HG03378 (cell line): ENCODE results near the gene IMMP2L.
A peak's percentile ranks its signal among the peaks of the same experiment; 100 is the strongest.

Source experiments
- ATAC-seq: cut with Tn5 transposase; IDR thresholded peaks from one replicate; pipeline ENCODE4 v1.9.1; 2021; ENCODE audit warnings: mild to moderate bottlenecking, moderate library complexity; ENCODE audit not compliant: unreplicated experiment

IMMP2L gene

DNA sequence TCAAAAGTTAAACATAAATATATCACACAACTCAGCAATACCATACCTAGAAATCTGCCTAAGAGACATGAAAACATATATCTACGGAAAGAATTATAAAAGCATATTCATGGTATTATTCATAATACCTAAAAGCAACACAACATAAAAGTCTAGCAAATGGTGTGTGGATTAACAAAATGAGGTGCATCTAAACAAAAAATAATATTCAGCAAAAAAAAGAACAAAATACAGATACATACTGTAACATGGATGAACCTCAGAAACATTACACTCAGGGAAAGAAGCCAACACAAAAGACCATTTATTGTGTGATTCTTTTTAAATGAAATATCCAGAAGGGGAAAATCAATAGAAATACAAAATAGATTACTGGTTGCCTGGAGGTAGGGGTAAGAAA, 155.0 kb downstream of the IMMP2L start:
- no peak for ATAC-seq

DNA sequence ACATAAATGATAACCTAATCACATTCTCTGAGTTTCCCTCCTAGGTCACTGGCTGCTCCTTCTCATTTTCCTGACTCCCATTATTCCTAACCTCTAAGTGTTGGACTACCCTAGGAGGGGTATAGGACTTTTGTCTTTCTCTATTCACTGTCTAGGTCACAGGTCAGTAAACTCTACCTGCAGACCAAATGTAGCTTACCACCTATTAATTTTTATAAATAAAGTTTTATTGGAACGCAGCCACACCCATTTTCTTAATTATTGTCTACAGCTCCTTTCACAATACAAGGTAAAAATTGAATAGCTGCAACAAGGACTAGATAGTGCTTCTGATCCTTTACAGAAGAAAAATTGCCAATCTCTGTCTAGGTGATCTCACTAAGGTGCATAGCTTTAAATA, 156.7 kb downstream of the IMMP2L start:
- ATAC-seq = no peak

GRCh38 chr7:111401516-111401915, 160.8 kb downstream of the IMMP2L start:
- ATAC-seq = no peak

GRCh38 chr7:111400088-111400487, 162.2 kb downstream of the IMMP2L start:
- ATAC-seq = no peak

DNA sequence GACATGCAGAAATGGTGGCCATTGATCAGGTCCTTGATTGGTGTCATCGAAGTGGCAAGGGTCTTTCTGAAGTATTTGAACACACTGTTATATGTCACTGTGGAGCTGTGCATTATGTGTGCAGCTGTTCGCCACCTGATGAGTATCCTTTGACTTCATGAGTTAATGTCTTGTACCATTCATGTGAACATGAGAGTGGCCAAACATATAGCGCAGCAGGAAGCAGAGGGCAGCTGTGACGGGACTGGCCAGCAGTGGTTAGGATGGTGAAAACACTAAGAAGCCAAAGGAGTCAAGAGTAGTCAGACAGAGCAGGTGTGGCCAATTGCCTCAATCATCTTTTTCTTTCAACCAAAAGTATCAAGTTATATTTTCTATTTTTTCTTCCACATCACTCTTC, 167.4 kb downstream of the IMMP2L start:
- no peak for ATAC-seq

- ATAC-seq = no peak
Measured at GRCh38 chr7:111393011-111393754, 169.1 kb downstream of the IMMP2L start.

DNA sequence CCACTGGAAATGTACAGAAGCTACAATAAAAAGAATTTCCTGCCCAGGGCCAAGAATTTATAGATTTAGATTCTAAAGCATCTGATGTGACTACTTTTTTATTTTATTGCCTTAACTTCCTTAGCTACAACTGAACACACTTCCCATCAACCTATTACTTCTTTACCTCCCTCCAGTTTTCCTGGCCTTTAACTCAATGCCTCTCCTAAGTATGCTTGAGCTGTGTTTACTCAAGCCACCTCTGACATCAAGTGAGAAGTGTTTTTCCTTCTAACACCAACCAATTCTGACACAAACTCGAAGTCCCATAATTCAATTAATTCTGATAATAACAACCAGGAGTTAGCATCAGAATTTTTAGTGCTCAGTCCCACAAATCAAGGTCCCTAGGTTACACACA, 170.0 kb downstream of the IMMP2L start:
- no peak for ATAC-seq

- no peak for ATAC-seq
Measured at GRCh38 chr7:111390000-111390399, 172.3 kb downstream of the IMMP2L start.

- peak; percentile 96 for ATAC-seq
Measured at GRCh38 chr7:111388912-111389311, 173.4 kb downstream of the IMMP2L start.

- ATAC-seq = no peak
Measured at GRCh38 chr7:111388016-111388415, 174.3 kb downstream of the IMMP2L start.

DNA sequence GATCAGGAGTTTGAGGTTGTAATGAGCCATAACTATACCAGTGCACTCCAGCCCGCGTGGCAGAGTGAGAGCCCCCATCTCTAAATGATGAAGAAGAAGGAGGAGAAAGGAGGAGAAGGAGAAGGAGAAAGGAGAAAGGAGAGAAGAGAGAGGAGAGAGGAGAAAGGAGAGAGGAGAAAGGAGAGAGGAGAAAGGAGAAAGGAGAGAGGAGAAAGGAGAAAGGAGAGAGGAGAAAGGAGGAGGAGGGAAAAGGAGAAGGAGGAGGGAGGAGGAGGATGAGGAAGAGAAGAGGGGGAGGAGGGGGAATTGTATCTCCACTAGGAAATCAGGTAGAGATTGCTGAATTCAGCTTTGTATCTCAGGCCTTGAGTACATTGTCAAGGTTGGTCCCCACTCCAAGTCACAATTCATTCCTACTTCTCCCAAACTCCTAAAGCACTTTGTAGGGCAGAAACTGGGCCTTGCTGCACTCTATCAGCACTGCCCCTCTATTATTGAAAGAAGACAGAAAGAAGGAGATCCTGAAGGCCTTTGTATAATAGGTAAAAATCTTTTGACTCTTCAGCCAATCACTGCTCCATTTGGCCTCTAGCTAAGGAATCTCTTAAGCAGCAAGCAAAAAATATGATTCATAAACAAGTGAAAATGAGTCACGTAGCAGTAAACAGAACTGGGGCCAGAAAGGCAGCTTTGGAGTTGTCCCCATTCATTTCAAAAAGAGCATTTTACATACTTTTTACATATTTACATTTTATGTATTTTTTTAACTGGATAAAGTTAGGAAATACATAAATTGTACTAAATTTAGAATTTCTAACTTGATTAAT, 178.0 kb downstream of the IMMP2L start:
- ATAC-seq = no peak

GRCh38 chr7:111383133-111383532, 179.2 kb downstream of the IMMP2L start:
- no peak for ATAC-seq

DNA sequence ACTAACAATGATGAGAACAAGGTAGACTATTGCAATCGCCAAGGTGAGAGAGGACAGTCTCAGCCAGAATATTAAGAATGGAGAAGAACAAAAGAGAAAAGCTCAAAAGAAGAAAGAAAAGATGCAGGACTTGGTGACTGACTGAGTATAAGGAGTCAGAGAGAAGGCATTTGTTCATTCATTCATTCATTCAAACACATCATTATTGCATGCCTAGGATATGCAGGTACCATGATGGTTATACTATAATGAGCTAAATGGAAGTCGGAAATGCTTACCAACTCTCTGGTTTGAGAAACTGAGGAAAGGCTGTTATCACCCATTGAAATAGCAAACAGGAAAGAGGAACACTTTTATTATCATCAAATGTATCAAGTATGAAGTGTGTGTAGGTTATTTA, 180.7 kb downstream of the IMMP2L start:
- ATAC-seq = no peak

DNA sequence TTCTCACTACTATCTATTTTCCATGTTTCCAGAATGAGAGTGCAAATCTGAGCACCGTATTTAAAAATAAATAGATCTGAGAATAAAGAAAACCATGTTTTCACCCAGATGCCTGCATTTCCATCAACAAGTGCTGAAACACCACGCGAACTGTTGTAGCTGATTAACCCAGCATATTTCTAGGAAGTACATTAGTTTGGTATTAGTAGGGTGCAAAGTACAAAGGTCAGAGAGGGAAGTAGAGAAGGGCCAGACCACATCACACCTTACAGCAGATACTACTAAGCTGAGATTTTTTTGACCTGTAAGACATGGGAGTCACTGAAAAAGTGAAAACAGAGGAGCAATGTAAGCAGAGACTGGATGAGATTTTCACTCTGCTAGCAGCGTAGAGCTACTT, 181.3 kb downstream of the IMMP2L start:
- no peak for ATAC-seq

DNA sequence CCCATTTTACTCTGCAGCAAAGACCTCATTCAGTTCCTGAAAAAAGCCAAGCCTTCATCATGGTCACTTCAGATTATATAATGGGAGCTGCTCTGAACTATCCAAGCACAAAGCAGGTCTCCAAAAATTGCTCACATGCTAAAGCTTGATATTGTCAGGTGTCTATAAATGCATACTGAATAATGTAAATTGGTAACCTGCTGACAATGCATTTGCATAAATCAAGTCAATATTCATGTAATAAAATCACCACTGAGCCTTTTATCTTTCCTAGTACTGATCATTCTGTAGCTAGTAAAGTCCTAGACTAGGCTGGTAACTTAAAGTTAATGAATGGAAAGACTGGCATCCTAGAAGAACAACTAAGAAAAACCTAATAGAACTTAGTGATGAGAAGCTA, 188.3 kb downstream of the IMMP2L start:
- ATAC-seq = no peak

DNA sequence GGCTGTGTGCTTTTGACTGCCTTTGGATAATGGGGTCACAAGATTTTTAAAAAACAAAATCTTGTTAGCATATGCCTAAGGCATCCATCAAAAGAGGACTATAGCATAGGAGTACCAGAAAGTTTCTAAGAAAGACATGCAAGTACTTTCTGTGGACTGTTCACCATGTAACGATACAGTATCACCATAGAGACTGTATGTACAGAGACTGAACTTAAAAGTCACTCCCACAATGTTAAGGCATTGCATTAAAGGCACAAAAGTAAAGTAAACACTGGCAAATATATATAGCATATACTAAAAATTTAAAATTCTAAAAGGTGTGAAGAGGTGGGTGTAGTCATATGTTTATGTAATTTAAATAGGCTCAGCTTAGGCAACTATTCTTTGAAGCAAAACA, 190.9 kb downstream of the IMMP2L start:
- ATAC-seq = no peak

DNA sequence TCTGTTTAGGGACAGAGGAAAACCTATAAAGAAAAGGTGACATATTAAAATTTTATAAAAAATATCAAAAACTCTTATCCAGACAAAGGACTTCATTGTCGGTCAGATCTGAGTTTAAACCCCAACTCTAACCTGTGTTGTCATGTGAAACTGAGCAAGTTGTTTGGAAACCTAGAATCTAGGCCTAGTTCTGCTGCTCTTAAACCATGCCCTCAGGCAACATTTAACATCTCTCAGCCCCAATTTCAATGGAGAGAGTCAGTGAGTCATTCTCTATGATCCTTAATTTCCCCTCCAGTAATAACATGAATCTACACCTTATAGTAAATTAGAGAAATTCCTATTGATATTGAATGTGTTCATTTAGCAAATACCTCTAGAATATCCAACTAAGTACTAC, 192.3 kb downstream of the IMMP2L start:
- no peak for ATAC-seq

DNA sequence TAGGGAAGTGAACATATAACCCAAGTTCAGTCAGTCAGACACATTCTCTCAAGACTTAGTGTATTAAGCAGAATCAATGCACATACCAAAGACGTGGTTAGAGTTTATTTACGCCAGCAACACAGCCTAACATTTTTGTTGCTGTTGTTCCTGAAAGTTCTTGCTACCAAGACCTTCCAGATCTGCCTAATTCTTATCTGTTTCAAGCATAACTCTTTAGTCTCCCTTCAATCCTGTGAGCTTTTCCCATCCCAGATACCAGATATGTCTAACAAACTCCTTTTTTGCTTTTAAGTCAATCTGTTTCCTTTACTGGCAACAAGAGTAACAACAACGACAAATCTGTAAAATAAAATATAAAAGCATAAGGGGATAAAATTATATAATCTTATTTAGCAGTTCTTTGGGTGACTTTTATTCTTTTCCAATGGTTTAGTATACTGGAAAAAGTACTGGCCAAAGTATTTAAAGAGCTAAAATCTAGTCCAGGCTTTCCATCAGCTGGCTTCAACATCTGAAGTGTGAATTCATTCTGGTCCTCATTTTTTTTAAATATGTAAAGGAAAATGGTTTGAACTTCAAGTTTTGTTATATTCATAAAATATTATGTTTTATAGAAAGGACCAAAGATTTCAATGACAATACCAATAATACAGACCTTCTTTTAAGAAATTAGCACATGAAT, 193.8 kb downstream of the IMMP2L start:
- no peak for ATAC-seq

DNA sequence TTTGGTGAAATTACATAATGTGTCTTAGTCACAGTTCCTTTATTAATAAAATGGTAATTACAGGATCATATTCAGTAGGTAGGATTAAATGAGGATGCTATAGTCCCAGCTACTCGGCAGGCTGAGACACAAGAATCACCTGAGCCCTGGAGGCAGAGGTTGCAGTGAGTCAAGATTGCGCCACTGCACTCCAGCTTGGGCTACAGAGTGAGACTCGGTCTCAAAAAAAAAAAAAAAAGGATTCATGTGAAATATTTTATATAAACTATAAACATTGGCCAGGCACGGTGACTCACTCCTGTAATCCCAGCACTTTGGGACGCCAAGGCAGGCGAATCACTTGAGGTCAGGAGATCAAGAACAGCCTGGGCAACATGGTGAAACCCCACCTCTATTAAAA, 197.9 kb downstream of the IMMP2L start:
- no peak for ATAC-seq

- no peak for ATAC-seq
Measured at GRCh38 chr7:111363099-111363498, 199.2 kb downstream of the IMMP2L start.

DNA sequence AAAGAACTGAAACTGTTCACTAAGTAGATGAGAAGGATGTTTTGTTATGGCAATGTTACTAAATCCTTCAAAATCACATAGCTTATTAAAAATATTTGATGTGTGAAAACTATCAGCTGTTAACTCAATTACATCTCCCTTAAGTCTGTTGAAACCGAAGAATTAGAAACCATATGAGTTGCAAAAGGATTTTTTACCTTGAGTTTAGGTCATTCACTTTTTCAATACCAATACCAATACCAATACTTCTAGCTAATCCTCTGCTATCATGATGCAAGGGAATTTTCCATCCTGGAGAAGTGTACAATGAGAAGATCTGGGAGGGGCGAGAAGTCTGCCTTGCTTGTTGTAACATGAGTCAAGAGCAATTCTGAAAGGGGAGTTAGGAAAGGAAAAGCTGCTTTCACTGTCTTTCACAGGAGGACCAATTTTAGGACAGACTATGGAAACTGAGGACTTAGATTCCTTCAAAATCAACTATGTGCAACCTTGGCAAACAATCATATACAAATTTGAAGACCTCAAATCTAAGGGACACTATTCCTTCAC, 199.7 kb downstream of the IMMP2L start:
- no peak for ATAC-seq

GRCh38 chr7:111358915-111359314, 203.4 kb downstream of the IMMP2L start:
- no peak for ATAC-seq
